G401 (cell line): Measurements from ENCODE around the gene GIPC2. TPM values are rescaled to one million over a fixed set of nuclear protein-coding genes. Genes with fewer than 3 reads are reported as not detected.
"Not testable (repeated sequence)": the region's sequence is repeated elsewhere in the genome, so short reads cannot be mapped to it uniquely, and the experiment has no call there.

Source experiments
- DNase-seq: peaks from one replicate; pipeline ENCODE4 v3.0.0-alpha.2; 2015; ENCODE audit warnings: low spot score
- in situ Hi-C: cut with HindIII; loops from 2 replicates; pipeline ENCODE4 v1.10.0; 2016; ENCODE audit warnings: low sequenced_read_pairs, mixed read lengths
- total RNA-seq: library from RNA; depleted of rRNA; stranded (reverse); fragments of >200 nt; shearing (Covaris generic); gene quantifications from 2 replicates; pipeline ENCODE4 v1.2.3, GENCODE V29; 2014; rRNA removed

Gene GIPC2
- not detected in 2 replicates for total RNA-seq

- no peak for DNase-seq
- in situ Hi-C loops, result no loop called here
Measured at GRCh38 chr1:78045926-78046778, at the start of gene GIPC2. Gene GIPC2 (plus strand): TSS chr1:78045966. CDS start chr1:78046095, 129 bp downstream.

GRCh38 chr1:77996734-77997133, 49.0 kb upstream of the GIPC2 start:
- in situ Hi-C loops, result no loop called here
- no peak for DNase-seq

GRCh38 chr1:78000536-78000935, 45.2 kb upstream of the GIPC2 start:
- in situ Hi-C loops, result not testable (repeated sequence)

GRCh38 chr1:78003070-78003746, 42.6 kb upstream of the GIPC2 start:
- in situ Hi-C loops, result no loop called here
- DNase-seq, result no peak

More at GRCh38 chr1:78000536-78000935, 45.2 kb upstream of the GIPC2 start:
- DNase-seq, result not testable (repeated sequence)

- in situ Hi-C loops, result no loop called here
Measured at GRCh38 chr1:78003882-78004718, 41.7 kb upstream of the GIPC2 start.

GRCh38 chr1:78004719-78005447, 40.9 kb upstream of the GIPC2 start, which contains the start of gene DNAJB4:
Gene DNAJB4 (plus strand): TSS chr1:78004939. CDS start chr1:78005111, 172 bp downstream.
- DNase-seq, result peak; percentile 96
- in situ Hi-C loops, result no loop called here

More at GRCh38 chr1:78003882-78004718, 41.7 kb upstream of the GIPC2 start:
- peak; percentile 70 for DNase-seq

- in situ Hi-C loops, result no loop called here
- DNase-seq, result no peak
Measured at GRCh38 chr1:78005448-78005722, 40.4 kb upstream of the GIPC2 start.

GRCh38 chr1:78005755-78006154, 40.0 kb upstream of the GIPC2 start:
- DNase-seq, result peak; percentile 69
- in situ Hi-C loops, result no loop called here

GRCh38 chr1:78006521-78006920, 39.2 kb upstream of the GIPC2 start:
- peak; percentile 21 for DNase-seq
- in situ Hi-C loops, result no loop called here

GRCh38 chr1:78007677-78008341, 38.0 kb upstream of the GIPC2 start:
- in situ Hi-C loops, result no loop called here
- DNase-seq, result no peak

GRCh38 chr1:78009276-78009675, 36.5 kb upstream of the GIPC2 start:
- in situ Hi-C loops, result no loop called here
- DNase-seq, result no peak

- in situ Hi-C loops, result no loop called here
- DNase-seq, result no peak
Measured at GRCh38 chr1:78009836-78010235, 35.9 kb upstream of the GIPC2 start.

GRCh38 chr1:78011050-78011449, 34.7 kb upstream of the GIPC2 start:
- in situ Hi-C loops, result no loop called here

GRCh38 chr1:78015148-78015547, 30.6 kb upstream of the GIPC2 start:
- in situ Hi-C loops, result no loop called here

More at GRCh38 chr1:78011050-78011449, 34.7 kb upstream of the GIPC2 start:
- DNase-seq, result no peak

GRCh38 chr1:78019024-78019423, 26.7 kb upstream of the GIPC2 start:
- in situ Hi-C loops, result no loop called here
- DNase-seq, result no peak

More at GRCh38 chr1:78015148-78015547, 30.6 kb upstream of the GIPC2 start:
- DNase-seq, result no peak

GRCh38 chr1:78021134-78021533, 24.6 kb upstream of the GIPC2 start:
- in situ Hi-C loops, DNase-seq: not testable (repeated sequence)

GRCh38 chr1:78029793-78030192, 16.0 kb upstream of the GIPC2 start:
- no peak for DNase-seq
- in situ Hi-C loops, result no loop called here
